Measurements from ENCODE around the gene GEMIN5.
A peak's percentile ranks its signal among the peaks of the same experiment; 100 is the strongest.
"Not testable (repeated sequence)": the region's sequence is repeated elsewhere in the genome, so short reads cannot be mapped to it uniquely, and the experiment has no call there.

Gene GEMIN5, protein sequence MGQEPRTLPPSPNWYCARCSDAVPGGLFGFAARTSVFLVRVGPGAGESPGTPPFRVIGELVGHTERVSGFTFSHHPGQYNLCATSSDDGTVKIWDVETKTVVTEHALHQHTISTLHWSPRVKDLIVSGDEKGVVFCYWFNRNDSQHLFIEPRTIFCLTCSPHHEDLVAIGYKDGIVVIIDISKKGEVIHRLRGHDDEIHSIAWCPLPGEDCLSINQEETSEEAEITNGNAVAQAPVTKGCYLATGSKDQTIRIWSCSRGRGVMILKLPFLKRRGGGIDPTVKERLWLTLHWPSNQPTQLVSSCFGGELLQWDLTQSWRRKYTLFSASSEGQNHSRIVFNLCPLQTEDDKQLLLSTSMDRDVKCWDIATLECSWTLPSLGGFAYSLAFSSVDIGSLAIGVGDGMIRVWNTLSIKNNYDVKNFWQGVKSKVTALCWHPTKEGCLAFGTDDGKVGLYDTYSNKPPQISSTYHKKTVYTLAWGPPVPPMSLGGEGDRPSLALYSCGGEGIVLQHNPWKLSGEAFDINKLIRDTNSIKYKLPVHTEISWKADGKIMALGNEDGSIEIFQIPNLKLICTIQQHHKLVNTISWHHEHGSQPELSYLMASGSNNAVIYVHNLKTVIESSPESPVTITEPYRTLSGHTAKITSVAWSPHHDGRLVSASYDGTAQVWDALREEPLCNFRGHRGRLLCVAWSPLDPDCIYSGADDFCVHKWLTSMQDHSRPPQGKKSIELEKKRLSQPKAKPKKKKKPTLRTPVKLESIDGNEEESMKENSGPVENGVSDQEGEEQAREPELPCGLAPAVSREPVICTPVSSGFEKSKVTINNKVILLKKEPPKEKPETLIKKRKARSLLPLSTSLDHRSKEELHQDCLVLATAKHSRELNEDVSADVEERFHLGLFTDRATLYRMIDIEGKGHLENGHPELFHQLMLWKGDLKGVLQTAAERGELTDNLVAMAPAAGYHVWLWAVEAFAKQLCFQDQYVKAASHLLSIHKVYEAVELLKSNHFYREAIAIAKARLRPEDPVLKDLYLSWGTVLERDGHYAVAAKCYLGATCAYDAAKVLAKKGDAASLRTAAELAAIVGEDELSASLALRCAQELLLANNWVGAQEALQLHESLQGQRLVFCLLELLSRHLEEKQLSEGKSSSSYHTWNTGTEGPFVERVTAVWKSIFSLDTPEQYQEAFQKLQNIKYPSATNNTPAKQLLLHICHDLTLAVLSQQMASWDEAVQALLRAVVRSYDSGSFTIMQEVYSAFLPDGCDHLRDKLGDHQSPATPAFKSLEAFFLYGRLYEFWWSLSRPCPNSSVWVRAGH (N-terminal part only)

GRCh38 chr5:154937718-154938466 lies at the start of gene GEMIN5:
Gene GEMIN5, minus strand, starts transcription at chr5:154938211. Its CDS starts 78 bp downstream, at chr5:154938133.
- DNase-seq, result peak; percentile 89

DNA sequence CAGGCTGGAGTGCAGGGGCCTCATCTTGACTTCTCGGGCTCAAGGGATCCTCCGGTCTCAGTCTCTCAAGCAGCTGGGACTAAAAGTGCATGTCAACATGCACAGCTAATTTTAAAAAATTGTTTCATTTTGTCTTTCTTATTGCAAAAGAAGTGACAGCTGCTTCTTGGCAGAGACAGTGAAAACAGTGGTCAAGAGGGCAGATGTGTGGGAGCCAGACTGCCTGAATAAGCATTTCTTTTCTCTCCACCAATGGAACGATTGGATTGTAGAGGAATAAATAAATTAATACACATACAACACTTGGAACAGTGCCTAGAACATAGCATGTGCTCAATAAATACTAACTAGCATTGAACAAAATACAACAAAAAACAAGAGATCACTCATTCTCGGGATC lies 48.1 kb upstream of the GEMIN5 start:
- DNase-seq, result no peak

GRCh38 chr5:154984946-154985516 lies 47.0 kb upstream of the GEMIN5 start:
- DNase-seq, result peak; percentile 80

DNA sequence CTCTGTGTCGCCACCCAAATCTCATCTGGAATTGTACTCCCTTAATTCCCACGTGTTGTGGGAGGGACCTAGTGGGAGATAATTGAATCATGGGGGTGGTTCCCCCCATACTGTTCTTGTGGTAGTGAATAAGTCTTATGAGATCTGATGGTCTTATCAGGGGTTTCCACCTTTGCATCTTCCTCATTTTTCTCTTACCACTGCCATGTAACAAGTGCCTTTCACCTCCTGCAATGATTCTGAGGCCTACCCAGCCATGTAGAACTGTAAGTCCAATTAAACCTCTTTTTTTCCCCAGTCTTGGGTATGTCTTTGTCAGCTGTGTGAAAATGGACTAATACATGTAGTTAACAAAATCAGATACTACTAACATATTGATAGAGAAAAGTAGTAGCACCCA lies 40.3 kb upstream of the GEMIN5 start:
- DNase-seq, result not testable (repeated sequence)

DNA sequence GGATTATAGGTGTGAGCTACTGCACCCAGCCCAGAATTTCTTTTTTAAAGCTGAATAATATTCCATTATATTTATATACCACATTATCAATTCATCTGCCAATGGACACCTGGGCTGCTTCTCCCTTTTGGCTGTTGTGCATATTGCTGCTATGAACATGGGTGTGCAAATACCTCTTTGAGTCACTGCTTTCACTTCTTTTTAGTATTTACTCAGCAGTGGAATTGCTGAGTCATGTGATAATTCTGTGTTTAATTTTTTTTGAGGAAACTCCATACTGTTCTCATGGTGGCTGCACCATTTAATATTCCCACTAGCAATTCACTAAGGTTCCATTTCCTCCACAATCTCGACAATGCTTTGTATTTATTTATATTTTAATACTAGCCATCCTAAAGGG lies 39.4 kb upstream of the GEMIN5 start:
- no peak for DNase-seq

- DNase-seq, result not testable (repeated sequence)
These were observed 38.1 kb upstream of the GEMIN5 start for GRCh38 chr5:154976082-154976481.

- peak; percentile 36 for DNase-seq
These were observed 34.6 kb upstream of the GEMIN5 start for GRCh38 chr5:154972476-154973080.

GRCh38 chr5:154971501-154971900 lies 33.5 kb upstream of the GEMIN5 start:
- DNase-seq, result no peak

DNA sequence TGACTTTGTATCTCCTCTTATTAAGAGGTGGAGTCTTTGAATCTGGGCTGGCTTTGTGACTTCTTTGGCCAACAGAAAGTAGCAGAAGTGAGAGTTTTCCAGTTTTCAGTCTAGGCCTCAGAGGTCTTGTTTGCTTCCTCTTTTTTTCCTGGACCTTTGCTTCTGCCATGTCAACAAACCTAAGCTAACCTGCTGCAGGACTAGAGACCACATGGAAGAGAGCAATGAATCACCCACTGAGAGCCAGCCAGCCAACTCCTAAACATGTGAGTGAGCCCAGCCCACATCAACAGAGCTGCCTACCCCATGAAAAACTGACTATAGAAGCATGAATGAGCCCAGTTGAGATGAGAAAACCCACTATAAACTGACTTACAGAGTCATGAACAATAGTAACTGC lies 32.7 kb upstream of the GEMIN5 start:
- DNase-seq, result no peak

DNA sequence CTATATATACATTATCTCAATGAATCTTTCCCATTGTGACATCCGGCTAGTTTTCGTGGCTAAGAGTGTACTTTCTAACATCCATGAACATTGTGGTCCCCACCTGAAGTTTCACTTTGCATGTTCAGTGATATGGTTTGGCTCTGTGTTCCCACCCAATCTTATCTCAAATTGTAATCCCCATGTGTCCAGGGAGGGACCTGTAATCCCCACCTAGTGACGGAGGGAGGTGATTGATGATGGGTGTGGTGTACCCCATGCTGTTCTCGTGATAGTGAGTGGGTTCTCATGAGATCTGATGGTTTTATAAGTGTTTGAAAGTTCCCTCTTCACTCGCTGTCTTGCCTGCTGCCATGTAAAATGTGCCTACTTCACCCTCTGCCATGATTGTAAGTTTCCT lies 30.9 kb upstream of the GEMIN5 start:
- no peak for DNase-seq

DNA sequence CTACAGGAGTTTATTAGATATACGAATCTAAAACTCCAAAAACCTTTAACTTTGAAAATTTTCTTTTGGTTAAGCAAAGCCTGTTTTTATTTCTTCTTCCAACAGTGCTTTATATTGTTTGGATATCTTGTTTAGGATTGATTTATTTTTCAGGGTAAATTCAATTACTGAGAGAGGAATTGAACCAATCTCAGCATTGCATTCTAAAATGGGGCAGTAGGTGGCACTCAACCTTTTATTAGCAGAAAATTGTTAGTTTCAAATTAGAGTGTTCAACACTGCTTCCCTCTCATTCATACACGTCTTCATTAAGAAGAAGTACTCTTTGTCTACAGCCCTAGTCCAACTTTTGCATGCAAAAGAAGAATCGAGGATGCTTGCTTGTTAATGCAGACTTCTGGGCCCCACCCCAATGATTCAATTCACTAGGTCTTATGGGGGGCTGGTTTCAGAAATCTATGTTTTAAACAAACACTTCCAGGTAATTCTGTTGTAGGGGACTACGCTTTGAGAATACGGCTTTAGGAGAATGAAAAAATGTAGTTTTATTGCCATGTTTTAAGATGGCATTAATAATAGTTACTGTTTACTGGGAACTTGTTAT lies 29.5 kb upstream of the GEMIN5 start:
- peak; percentile 12 for DNase-seq

GRCh38 chr5:154966874-154967273 lies 28.9 kb upstream of the GEMIN5 start:
- DNase-seq, result no peak

DNA sequence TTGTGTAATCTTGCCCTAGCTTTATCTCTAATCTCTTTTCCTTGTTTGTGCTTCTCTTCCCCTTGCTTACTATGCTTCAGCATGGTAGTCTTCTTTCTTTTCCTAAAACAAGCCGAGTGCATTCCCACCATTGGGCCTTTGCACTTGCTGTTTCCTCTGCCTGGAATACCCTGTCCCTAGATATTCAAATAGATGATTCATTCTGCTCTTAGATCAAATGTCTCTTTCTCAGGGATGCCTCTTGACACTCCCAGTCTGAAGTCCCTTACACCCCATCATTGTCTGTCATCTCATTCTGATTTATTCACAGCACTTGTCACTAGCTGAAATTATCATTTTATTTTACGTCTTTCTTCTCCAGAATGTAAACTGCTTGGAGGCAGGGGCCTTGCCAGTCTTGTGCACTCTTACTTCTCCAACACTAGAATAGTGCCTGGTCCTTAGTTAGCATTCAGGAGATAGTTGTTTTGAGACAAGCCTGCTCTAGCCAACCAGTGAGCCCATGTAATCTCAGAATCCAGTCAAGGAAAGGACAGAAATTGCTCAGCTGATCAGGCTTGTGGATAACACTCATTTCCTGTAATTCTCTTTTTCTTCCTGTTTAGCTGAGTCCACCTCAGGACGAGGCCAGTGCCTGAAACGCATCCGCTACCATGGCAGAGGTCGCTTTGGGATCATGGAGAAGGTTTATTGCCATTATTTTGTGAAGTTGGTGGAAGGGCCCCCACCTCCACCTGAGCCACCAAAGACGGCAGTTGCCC lies 28.2 kb upstream of the GEMIN5 start:
- DNase-seq, result no peak

- no peak for DNase-seq
These were observed 24.5 kb upstream of the GEMIN5 start for GRCh38 chr5:154962494-154962893.

- no peak for DNase-seq
These were observed 18.7 kb upstream of the GEMIN5 start for GRCh38 chr5:154956712-154957111.

DNA sequence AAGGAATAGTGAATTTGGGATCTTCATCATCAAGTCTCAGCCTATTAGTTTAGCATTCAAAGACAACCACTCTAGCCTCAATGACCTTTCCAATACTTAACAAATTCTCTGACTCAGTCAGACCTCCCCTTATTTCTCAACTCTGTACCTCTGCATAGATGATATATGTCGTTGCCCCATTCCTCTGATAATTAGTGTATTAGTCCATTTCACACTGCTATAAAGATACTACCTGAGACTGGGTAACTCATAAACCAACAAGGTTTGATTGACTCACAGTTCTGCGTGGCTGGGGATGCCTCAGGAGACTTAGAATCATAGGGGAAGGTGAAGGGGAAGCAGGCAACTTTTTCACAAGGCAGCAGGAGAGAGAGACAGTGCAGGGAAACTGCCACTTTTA lies 11.8 kb upstream of the GEMIN5 start:
- DNase-seq, result no peak

DNA sequence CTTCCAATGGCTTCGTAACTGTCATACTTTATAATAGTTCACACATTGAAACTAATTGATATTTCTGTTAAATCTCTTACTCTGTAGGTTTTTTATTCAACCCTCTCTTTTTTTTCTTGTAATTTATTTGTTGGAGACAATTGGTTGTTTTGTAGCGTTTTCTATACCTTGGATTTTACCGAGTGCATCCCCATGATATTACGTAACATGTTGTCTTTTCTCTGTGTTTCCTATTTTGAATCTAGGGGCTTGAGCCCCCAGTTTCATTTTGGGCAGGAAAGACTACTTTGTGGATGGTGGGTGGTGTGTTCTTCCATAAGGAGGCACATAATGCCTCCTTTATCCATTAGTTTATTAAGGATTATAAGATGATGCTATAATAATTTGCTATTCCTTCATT lies 10.3 kb upstream of the GEMIN5 start:
- DNase-seq, result no peak

DNA sequence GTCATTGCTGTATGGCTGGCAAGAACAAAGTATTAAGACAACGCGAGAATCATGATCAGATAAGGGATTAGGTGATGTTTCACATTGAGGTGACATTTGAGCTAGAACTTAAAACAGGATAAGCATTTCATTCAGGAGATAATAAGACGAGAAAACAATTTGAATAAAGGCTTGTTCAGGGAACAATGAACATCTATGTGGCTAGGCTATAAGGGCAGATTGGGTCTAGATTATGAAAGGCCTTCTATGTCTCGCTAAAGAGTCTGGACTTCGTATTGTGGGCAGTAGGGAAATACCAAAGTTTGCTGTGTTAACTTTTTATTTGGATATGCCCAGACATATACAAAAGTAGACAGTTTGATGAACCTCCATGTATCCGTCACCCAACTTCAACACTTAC lies 9.8 kb upstream of the GEMIN5 start:
- no peak for DNase-seq

- no peak for DNase-seq
These were observed 7.8 kb upstream of the GEMIN5 start for GRCh38 chr5:154945695-154946301.

DNA sequence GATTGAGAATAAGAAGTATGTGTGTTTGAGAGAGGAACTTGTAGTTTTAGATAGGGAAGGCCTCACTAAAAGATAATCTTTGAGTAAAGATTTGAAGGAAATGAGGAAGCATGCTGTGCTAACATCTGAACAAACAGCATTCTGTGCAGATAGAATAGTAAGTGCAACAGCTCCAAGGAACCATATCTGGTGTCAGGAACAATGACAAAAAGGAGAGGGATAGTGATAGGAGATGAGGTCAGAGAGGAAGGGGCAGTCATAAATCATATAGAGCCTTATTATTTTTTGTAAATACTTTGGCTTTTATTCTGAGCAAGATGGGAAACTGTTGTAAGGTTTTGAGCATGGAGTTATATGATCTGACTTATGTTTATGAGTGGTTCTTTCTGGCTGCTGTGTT lies 6.7 kb upstream of the GEMIN5 start:
- DNase-seq, result no peak
